Lower leg skin (tissue), 4 donors: ENCODE measurements around the gene TMEM11. TPM values are rescaled to one million over a fixed set of nuclear protein-coding genes. Genes with fewer than 3 reads are reported as not detected.

Experiments used
- DNase-seq, 2 donors: peaks; one replicate each; pipeline ENCODE4 v3.0.0-alpha.2; 2019; ENCODE audit warnings: low spot score in 2 of 2
- H3K4me3 ChIP-seq: fragments of 200-600 bp; sonication (generic); 2 replicates; pipeline ENCODE4 v1.5.1; 2017; ENCODE audit warnings: mild to moderate bottlenecking, low read depth; ENCODE audit not compliant: poor library complexity, severe bottlenecking
- POLR2A ChIP-seq, 2 donors: fragments of 450-650 bp; IDR thresholded peaks; one replicate each; pipeline ENCODE4 v1.6.1; 2016 to 2017; ENCODE audit warnings: antibody characterized with exemption in 2 of 2, mild to moderate bottlenecking in 1 of 2, moderate library complexity in 1 of 2
- WGBS, 2 donors: methylation state at CpG; one replicate each; pipeline ENCODE4 v1.1.5; 2018; 5-methylcytosine and 5-hydroxymethylcytosine counted together
- intact Hi-C: fragments of 100-400 bp; cut with DNase I; formaldehyde crosslinking; loops from one replicate; pipeline ENCODE4 v1.15.0; 2023; ENCODE audit warnings: low total_unique reads
- total RNA-seq, 4 donors: library from RNA; depleted of rRNA; stranded (reverse); fragments of >200 nt; gene quantifications; one replicate each; pipeline ENCODE4 v1.1.0, GENCODE V29; 2016
- TF ChIP-seq, protein P1 (sequence below), 3 donors: fragments of 450-650 bp; IDR thresholded peaks; one replicate each; pipeline ENCODE4 v1.5.1; 2016; ENCODE audit warnings: antibody characterized with exemption in 3 of 3, mild to moderate bottlenecking in 3 of 3, moderate library complexity in 2 of 3

TMEM11 gene
- total RNA-seq, 4 donors from 2014 or later = 30.0 to 43.5 (median 37.0) TPM

DNA sequence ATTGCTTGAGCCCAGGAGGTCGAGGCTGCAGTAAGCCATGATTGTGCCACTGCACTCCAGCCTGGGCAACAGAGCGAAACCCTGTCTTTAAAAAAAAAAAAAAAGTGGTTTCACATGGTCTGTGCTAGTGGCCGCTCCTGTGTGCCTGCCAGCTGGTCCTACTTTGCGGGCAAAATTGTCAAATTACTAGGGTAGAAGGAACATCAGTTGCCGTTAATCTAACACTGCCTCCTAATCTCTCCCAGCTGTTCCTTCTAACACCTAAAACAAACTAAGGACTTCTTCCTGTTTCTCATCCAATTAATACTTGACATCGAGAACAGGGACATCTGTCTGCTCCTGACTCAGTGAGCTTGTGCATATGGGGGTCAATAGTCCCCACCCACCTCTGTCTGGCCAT, 23.9 kb downstream of the TMEM11 start:
- TF ChIP-seq, protein P1, sequence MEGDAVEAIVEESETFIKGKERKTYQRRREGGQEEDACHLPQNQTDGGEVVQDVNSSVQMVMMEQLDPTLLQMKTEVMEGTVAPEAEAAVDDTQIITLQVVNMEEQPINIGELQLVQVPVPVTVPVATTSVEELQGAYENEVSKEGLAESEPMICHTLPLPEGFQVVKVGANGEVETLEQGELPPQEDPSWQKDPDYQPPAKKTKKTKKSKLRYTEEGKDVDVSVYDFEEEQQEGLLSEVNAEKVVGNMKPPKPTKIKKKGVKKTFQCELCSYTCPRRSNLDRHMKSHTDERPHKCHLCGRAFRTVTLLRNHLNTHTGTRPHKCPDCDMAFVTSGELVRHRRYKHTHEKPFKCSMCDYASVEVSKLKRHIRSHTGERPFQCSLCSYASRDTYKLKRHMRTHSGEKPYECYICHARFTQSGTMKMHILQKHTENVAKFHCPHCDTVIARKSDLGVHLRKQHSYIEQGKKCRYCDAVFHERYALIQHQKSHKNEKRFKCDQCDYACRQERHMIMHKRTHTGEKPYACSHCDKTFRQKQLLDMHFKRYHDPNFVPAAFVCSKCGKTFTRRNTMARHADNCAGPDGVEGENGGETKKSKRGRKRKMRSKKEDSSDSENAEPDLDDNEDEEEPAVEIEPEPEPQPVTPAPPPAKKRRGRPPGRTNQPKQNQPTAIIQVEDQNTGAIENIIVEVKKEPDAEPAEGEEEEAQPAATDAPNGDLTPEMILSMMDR (IDR thresholded peaks at IDR 0.05) = no peak
- no peak for TF ChIP-seq POLR2A (IDR thresholded peaks at IDR 0.05)
- 92% methylated on average over 6 of the region's 6 CpGs for WGBS, 2 donors
- no peak overlapping the region for H3K4me3 ChIP-seq
- intact Hi-C loops = no loop called here
- DNase-seq = no peak

DNA sequence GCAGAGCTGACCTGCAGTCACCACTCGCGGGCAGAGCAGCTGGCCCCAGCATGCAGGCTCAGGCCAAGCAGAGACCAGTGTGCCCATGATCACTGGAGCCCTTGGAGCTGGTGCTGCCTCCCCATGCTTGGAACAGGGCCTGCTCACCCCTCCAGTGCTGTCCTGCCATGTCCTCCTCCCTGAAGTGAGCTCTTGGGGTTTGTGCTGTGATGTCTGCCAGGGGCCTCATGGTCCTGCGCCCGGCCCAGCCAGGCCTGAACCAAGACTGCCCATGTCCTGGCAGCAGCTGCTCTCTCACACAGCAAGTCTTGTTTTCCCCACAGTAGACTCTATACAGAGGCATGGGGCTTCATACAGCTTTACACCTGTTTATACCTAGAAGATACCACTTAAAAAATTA, 24.6 kb downstream of the TMEM11 start:
- WGBS, 2 donors = 92 to 93% methylated on average over 4 of the region's 4 CpGs
- no peak for TF ChIP-seq POLR2A (IDR thresholded peaks at IDR 0.05)
- TF ChIP-seq, protein P1 (IDR thresholded peaks at IDR 0.05) = no peak
- H3K4me3 ChIP-seq = no peak overlapping the region
- DNase-seq = no peak
- intact Hi-C loops = no loop called here

DNA sequence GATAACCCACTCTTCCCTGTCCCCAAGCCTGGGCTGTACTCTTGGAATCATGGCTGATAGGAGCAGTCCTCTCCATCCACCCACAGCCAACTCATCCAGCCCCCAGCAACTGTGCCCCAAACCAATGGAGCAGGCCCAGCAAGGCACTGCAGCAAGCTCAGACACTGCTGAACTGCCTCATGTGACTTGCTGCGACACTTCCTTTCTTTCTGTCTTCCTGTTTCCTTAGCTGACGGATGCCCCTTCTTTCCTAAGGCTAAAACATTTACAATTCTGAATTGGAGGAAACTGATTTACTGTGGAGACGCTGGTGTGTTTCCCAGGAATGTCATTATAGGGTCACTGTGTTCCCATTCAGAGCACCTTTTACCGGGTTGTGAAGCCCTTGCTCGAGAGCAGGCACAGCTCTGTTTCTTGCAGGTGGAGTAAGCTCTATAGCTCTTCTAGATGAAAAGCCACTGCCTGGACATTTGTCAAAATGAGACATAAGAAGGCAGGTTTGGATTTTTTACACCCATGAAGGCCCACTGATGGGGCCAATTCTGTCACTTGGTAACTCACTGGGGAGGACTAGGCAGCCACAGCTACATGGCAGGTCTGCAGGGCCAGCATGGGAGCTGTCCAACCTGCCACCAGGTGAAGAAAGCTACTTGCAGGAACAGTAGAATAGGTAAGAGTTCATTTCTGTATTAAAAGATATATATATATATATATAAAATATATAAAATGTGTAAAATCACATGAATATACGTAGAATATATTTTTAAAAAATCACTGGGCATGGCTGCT, 27.4 kb downstream of the TMEM11 start:
- no peak for TF ChIP-seq POLR2A (IDR thresholded peaks at IDR 0.05)
- TF ChIP-seq, protein P1 (IDR thresholded peaks at IDR 0.05) = no peak
- intact Hi-C loops = no loop called here
- 88 to 91% methylated on average over 6 of the region's 6 CpGs for WGBS, 2 donors
- H3K4me3 ChIP-seq = no peak overlapping the region
- DNase-seq = no peak

DNA sequence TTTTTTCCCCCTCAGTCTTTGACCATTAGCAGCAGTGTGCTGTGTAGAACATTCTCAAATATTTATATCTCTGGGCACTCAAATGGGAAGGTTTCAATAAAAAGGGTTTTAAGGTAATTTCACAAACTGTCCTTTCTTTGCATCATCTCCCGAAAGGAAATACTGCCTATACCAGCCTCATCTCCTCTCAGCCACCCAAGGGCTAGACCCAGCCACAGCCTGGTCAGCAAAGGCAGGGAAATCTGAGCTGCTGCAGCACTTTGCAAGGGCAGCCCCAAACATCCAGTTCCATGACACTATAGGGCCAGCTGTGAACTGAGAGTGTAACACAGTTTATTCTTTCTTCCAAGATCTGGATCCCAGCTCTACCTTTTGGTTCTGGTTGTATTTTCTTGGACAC, 28.9 kb downstream of the TMEM11 start:
- no peak for TF ChIP-seq POLR2A (IDR thresholded peaks at IDR 0.05)
- TF ChIP-seq, protein P1 (IDR thresholded peaks at IDR 0.05) = no peak
- WGBS, 2 donors = 93 to 96% methylated on average over 1 of the region's 1 CpG
- intact Hi-C loops = no loop called here
- no peak for DNase-seq
- H3K4me3 ChIP-seq = no peak overlapping the region

DNA sequence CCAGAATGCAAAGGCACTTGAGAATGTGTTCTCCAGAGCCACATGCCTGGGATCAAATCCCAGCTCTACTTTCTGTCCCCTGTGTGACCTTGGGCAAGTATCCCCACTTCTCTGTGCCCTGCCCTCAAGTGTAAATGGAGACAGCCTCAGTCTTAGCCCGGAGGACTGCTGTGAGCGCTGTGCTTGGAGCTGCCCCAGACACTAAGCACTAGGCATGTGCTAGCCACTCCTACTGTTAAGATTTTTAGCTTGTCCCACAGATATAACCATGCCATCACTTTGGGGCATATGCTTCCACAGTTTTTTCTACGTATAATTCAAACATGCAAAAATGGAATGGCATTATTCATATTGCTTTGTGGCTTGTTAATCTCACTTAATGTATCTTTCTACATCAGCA, 29.4 kb downstream of the TMEM11 start:
- TF ChIP-seq, protein P1 (IDR thresholded peaks at IDR 0.05) = no peak
- H3K4me3 ChIP-seq = no peak overlapping the region
- intact Hi-C loops = no loop called here
- 91 to 94% methylated on average over 3 of the region's 3 CpGs for WGBS, 2 donors
- no peak for DNase-seq

DNA sequence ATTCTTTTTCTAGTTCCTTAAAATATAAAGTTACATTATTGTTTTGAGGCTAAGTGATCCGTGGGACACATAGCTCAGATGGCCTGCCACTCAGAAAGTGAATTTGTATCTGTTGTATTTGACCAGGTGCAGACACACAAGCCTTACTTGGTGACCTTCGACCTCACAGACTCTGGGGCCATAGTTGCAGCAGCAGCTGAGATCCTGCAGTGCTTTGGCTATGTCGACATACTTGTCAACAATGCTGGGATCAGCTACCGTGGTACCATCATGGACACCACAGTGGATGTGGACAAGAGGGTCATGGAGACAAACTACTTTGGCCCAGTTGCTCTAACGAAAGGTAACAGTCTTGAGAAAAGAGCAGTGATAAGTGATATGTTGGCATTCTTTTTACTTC, 30.5 kb downstream of the TMEM11 start:
- DNase-seq = no peak
- WGBS, 2 donors = 84 to 88% methylated on average over 5 of the region's 5 CpGs
- intact Hi-C loops = no loop called here
- TF ChIP-seq, protein P1 (IDR thresholded peaks at IDR 0.05) = no peak
- no peak for TF ChIP-seq POLR2A (IDR thresholded peaks at IDR 0.05)
- H3K4me3 ChIP-seq = no peak overlapping the region
